Gastroesophageal sphincter (tissue), 3 donors: ENCODE results near the gene SLC25A21.

ENCODE experiments used
- POLR2A ChIP-seq, 2 donors: fragments of 450-650 bp; IDR thresholded peaks; one replicate each; pipeline ENCODE4 v1.6.1; 2017; ENCODE audit warnings: antibody characterized with exemption in 2 of 2, mild to moderate bottlenecking in 2 of 2, moderate library complexity in 1 of 2
- POLR2AphosphoS5 ChIP-seq: sonication (generic); formaldehyde crosslinking; IDR thresholded peaks from one replicate; pipeline ENCODE4 v1.6.1; 2017; ENCODE audit warnings: antibody characterized with exemption
- TF ChIP-seq, protein P1 (sequence below), 4 experiments: fragments of 200-600 bp in 2 of 4; fragments of 450-650 bp in 2 of 4; sonication (generic) in 1 of 4; IDR thresholded peaks; one replicate each; pipeline ENCODE4 v1.5.1; 2017 to 2019; ENCODE audit warnings: antibody characterized with exemption in 4 of 4, mild to moderate bottlenecking in 2 of 4, moderate library complexity in 2 of 4

DNA sequence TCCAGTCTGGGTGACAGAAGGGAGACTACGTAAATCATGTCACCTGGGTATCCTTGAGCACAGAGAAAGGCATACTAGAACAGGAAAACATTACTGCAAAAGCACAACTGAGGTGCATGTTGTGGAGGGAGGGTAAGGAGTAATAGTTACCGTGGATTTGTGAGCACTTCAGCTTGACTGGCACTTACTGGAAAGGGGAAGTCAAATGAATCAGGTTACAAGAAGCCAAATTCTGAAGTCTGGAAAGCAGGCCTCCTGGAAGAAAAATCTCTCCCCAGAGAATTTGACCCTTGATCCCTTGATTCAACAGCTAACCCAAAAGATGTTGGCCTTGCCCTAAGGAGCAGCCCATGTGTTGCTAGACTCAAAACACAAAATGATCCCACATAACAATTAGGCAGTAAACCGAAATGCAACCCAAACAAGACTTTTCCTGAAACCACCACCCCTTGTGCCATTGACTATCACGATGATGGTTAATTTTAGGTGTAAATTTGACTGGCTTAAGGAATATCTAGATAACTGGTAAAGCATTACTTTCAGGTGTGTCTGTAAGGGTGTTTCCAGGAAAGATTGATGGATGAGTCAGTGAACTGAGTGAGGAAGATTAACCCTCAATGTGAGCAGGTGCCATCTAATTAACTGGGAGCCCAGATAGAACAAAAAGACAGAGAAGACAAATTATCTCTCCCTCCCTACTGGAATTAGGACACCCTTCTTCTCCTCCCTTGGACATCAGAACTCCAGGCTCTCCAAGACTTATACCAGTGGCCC lies 108.8 kb downstream of the SLC25A21 start:
- TF ChIP-seq POLR2AphosphoS5: no peak
- TF ChIP-seq POLR2A (IDR thresholded peaks at IDR 0.05): no peak
- TF ChIP-seq, protein P1, sequence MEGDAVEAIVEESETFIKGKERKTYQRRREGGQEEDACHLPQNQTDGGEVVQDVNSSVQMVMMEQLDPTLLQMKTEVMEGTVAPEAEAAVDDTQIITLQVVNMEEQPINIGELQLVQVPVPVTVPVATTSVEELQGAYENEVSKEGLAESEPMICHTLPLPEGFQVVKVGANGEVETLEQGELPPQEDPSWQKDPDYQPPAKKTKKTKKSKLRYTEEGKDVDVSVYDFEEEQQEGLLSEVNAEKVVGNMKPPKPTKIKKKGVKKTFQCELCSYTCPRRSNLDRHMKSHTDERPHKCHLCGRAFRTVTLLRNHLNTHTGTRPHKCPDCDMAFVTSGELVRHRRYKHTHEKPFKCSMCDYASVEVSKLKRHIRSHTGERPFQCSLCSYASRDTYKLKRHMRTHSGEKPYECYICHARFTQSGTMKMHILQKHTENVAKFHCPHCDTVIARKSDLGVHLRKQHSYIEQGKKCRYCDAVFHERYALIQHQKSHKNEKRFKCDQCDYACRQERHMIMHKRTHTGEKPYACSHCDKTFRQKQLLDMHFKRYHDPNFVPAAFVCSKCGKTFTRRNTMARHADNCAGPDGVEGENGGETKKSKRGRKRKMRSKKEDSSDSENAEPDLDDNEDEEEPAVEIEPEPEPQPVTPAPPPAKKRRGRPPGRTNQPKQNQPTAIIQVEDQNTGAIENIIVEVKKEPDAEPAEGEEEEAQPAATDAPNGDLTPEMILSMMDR (IDR thresholded peaks at IDR 0.05): no peak
